Lower leg skin (tissue), 4 donors: Measurements from ENCODE around the gene RGL3. TPM values are rescaled to one million over a fixed set of nuclear protein-coding genes. Genes with fewer than 3 reads are reported as not detected.

Experiments
- DNase-seq, 2 donors: peaks; one replicate each; pipeline ENCODE4 v3.0.0-alpha.2; 2019; ENCODE audit warnings: low spot score in 2 of 2
- H3K4me3 ChIP-seq: fragments of 200-600 bp; sonication (generic); 2 replicates; pipeline ENCODE4 v1.5.1; 2017; ENCODE audit warnings: mild to moderate bottlenecking, low read depth; ENCODE audit not compliant: poor library complexity, severe bottlenecking
- POLR2A ChIP-seq, 2 donors: fragments of 450-650 bp; IDR thresholded peaks; one replicate each; pipeline ENCODE4 v1.6.1; 2016 to 2017; ENCODE audit warnings: antibody characterized with exemption in 2 of 2, mild to moderate bottlenecking in 1 of 2, moderate library complexity in 1 of 2
- WGBS, 2 donors: methylation state at CpG; one replicate each; pipeline ENCODE4 v1.1.5; 2018; 5-methylcytosine and 5-hydroxymethylcytosine counted together
- intact Hi-C: fragments of 100-400 bp; cut with DNase I; formaldehyde crosslinking; loops from one replicate; pipeline ENCODE4 v1.15.0; 2023; ENCODE audit warnings: low total_unique reads
- total RNA-seq, 4 donors: library from RNA; depleted of rRNA; stranded (reverse); fragments of >200 nt; gene quantifications; one replicate each; pipeline ENCODE4 v1.1.0, GENCODE V29; 2016
- TF ChIP-seq, protein P1 (sequence below), 3 donors: fragments of 450-650 bp; IDR thresholded peaks; one replicate each; pipeline ENCODE4 v1.5.1; 2016; ENCODE audit warnings: antibody characterized with exemption in 3 of 3, mild to moderate bottlenecking in 3 of 3, moderate library complexity in 2 of 3

RGL3 gene
- total RNA-seq, 4 donors from 2014 or later: 0.17 to 6.3 (median 1.6) TPM

DNA sequence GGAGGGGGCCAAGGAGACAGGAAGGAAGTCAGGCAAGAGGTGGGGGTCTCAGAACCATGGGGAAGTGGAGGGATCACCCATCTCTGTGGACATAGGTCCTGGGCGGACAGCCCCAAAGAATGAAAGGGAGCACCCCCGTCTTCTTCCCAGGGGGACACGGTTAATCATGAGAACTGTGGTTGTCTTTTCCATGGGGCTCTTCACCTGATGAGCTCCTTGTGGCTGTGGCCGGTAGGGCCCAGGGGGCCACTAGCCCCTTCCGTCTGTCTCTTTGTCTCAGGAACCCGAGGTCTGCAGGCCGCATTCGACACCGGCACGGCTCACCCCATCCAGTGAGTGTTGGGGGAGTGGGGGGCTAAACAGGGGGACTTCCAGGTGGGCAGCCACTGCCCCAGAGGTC, 55.2 kb downstream of the RGL3 start:
- WGBS, 2 donors: 93 to 98% methylated on average over 8 to 10 of the region's 10 CpGs
- no peak for TF ChIP-seq POLR2A (IDR thresholded peaks at IDR 0.05)
- TF ChIP-seq, protein P1, sequence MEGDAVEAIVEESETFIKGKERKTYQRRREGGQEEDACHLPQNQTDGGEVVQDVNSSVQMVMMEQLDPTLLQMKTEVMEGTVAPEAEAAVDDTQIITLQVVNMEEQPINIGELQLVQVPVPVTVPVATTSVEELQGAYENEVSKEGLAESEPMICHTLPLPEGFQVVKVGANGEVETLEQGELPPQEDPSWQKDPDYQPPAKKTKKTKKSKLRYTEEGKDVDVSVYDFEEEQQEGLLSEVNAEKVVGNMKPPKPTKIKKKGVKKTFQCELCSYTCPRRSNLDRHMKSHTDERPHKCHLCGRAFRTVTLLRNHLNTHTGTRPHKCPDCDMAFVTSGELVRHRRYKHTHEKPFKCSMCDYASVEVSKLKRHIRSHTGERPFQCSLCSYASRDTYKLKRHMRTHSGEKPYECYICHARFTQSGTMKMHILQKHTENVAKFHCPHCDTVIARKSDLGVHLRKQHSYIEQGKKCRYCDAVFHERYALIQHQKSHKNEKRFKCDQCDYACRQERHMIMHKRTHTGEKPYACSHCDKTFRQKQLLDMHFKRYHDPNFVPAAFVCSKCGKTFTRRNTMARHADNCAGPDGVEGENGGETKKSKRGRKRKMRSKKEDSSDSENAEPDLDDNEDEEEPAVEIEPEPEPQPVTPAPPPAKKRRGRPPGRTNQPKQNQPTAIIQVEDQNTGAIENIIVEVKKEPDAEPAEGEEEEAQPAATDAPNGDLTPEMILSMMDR (IDR thresholded peaks at IDR 0.05): no peak
- no peak for DNase-seq
- no peak overlapping the region for H3K4me3 ChIP-seq
- intact Hi-C loops: no loop called here

DNA sequence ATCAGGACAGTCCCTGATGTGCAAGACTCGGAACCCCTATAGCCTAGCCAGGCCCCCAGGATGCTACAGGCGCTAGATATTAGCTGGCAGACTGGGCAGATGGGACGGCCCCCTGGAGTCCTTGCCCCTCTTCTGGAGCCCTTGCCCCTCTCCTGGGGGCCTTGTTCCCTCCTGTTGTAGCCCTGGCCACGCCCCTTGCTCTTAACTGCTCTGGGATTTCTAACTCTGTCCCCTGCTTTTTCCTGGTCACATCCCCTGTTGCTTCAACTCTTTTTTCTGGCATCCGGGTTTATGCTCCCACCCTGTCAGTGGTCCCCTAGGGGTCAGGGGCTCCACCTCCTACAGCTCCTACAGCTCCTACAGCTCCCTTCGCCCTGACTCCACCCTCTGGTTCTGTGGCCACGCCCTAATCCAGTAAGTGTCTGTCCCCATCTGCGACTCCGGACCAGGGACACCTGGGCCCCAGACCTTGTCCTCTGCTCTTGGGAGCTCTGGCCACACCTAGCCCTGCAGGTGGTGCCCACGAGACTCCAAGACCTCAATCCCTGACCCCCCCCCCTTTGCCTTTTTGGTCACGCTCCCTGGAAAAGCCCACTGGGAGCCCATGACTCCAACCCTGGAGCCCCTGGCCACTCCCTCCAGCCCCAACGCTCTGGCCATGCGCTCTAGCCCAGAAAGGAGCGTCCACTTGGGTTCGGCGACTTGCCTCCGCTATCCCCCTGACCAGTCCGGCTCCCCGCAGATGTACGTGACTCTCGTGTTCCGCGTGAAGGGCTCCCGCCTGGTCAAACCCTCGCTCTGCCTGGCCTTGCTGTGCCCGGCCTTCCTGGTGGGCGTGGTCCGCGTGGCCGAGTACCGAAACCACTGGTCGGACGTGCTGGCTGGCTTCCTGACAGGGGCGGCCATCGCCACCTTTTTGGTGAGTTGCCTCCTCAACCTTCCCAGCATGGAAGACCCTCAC, 57.1 kb downstream of the RGL3 start:
- TF ChIP-seq, protein P1 (IDR thresholded peaks at IDR 0.05): no peak
- TF ChIP-seq POLR2A (IDR thresholded peaks at IDR 0.05): no peak

DNA sequence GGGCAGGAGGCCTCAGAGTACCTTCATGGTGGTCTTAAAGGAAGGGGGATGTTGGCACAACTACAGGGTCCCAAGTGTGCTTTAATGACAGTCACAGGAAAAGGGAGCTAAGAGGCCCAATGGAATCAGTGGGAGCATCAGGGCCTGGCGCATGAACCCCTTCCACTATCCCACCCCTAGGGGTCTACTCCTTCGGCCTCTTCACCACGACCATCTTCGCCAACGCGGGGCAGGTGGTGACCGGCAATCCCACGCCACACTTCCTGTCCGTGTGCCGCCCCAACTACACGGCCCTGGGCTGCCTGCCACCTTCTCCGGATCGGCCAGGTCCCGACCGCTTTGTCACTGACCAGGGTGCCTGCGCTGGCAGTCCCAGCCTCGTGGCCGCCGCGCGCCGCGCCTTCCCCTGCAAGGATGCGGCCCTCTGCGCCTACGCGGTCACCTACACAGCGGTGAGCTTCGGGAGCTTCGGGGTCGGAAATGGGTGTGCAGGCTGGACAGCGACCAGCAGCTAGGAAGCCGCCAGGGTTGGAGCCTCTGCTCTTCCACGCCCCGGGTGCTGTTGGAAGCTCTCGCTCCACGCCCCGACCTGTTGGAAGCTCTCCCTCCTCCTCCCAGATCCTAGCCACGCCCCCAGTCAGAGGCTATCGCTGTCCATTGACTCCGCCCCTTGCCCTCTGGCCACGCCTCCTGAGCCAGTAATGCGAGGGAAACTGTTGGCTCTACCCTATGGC, 57.9 kb downstream of the RGL3 start:
- H3K4me3 ChIP-seq: no peak overlapping the region
- WGBS, 2 donors: 58 to 61% methylated on average over 24 to 43 of the region's 43 CpGs
- intact Hi-C loops: no loop called here
- DNase-seq: no peak
- no peak for TF ChIP-seq POLR2A (IDR thresholded peaks at IDR 0.05)
- TF ChIP-seq, protein P1 (IDR thresholded peaks at IDR 0.05): no peak

More for the DNA sequence above, 57.1 kb downstream of the RGL3 start:
- intact Hi-C loops: no loop called here
- WGBS, 2 donors: 87 to 92% methylated on average over 31 to 35 of the region's 35 CpGs
- H3K4me3 ChIP-seq: no peak overlapping the region
- DNase-seq: no peak

DNA sequence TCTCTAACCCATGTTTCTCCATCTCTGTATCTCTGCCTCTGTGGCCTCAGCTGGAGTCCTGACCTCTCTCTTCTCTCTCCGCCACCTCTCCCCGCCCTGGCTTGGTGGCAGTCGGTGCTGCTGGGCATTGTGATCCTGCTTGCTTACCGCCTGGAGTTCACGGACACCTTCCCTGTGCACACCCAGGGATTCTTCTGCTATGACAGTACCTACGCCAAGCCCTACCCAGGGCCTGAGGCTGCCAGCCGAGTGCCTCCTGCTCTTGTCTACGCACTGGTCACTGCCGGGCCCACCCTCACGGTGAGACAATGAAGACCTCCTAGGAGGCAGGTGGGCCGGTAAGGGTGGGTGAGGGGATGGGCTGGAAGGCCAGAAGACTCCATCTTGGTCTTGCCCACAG, 59.7 kb downstream of the RGL3 start:
- TF ChIP-seq, protein P1 (IDR thresholded peaks at IDR 0.05): no peak
- no peak for TF ChIP-seq POLR2A (IDR thresholded peaks at IDR 0.05)
- intact Hi-C loops: no loop called here
- WGBS, 2 donors: 65 to 67% methylated on average over 9 to 11 of the region's 11 CpGs
- DNase-seq: no peak
- H3K4me3 ChIP-seq: no peak overlapping the region

DNA sequence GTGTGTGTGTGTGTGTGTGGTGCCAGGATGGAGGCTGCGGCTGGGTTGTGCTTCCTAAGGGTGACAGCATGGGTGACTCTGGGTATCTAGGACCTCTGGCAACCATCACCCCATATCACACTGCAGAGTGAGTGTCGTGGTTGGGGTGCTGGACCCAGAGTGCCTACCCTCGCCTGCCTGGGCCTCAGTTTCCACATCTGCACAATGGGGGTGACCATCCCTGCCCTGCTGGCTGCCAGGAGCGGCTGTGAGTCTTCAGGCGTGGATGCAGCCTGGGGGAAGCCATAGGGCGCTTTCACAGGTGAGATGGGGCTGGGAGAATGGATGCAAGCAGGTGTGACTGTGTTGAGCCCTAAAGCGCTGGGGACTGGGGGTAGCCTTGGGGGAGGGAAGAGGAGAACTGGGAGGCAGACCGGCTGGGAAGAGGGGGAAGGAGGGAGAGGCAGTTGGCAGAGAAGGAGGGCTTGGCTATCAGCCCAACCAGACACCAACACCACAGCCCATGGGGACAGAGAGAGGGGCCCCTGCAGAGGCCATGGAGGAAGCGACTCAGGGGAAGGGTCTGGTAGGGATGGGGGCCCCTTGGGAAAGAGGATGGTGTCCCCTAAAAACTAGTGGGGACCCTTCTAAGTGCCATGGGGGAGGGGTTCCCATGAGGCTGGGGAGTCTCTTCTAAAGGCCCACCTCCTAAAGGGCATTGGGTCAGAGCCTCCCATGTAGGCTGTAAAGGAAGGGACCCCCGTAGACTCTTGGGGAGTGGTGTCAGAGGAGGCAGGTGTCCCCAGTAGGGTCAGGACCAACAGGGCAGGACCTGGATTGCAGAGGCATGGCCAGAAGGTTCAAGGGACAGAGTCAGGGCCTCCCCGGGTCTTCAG, 62.2 kb downstream of the RGL3 start:
- H3K4me3 ChIP-seq: no peak overlapping the region
- TF ChIP-seq POLR2A (IDR thresholded peaks at IDR 0.05): no peak
- TF ChIP-seq, protein P1 (IDR thresholded peaks at IDR 0.05): no peak
- no peak for DNase-seq
- WGBS, 2 donors: 81 to 87% methylated on average over 10 to 11 of the region's 11 CpGs
- intact Hi-C loops: no loop called here
